GM10847 (cell line): ENCODE measurements around the gene TNFRSF4.
A peak's percentile ranks its signal among the peaks of the same experiment; 100 is the strongest.

Experiments used
- POLR2A ChIP-seq: IDR thresholded peaks from 2 replicates; pipeline ENCODE4 v1.6.1; 2011; ENCODE audit not compliant: insufficient read length; ENCODE audit errors: extremely low read depth

The TNFRSF4 gene

GRCh38 chr1:1213345-1214265 is at the start of gene TNFRSF4:
Gene TNFRSF4, minus strand, starts transcription at chr1:1214153. Its CDS starts 26 bp downstream, at chr1:1214127.
- no peak for TF ChIP-seq POLR2A

GRCh38 chr1:1262758-1263157 is 48.8 kb upstream of the TNFRSF4 start:
- no peak for TF ChIP-seq POLR2A

- no peak for TF ChIP-seq POLR2A
Measured at GRCh38 chr1:1262071-1262470, 48.1 kb upstream of the TNFRSF4 start.

GRCh38 chr1:1260843-1261560 is 47.0 kb upstream of the TNFRSF4 start:
- no peak for TF ChIP-seq POLR2A

- no peak for TF ChIP-seq POLR2A
Measured at GRCh38 chr1:1259951-1260600, 46.1 kb upstream of the TNFRSF4 start.

- TF ChIP-seq POLR2A = no peak
Measured at GRCh38 chr1:1259540-1259939, 45.6 kb upstream of the TNFRSF4 start.

- no peak for TF ChIP-seq POLR2A
Measured at GRCh38 chr1:1259119-1259488, 45.2 kb upstream of the TNFRSF4 start.

GRCh38 chr1:1256956-1257871 is 43.3 kb upstream of the TNFRSF4 start:
- TF ChIP-seq POLR2A = no peak

- TF ChIP-seq POLR2A = no peak
Measured at GRCh38 chr1:1255611-1256010, 41.7 kb upstream of the TNFRSF4 start.

- TF ChIP-seq POLR2A = no peak
Measured at GRCh38 chr1:1255078-1255477, 41.1 kb upstream of the TNFRSF4 start.

- TF ChIP-seq POLR2A = no peak
Measured at GRCh38 chr1:1254667-1254998, 40.7 kb upstream of the TNFRSF4 start.

GRCh38 chr1:1253972-1254666 is 40.2 kb upstream of the TNFRSF4 start:
- no peak for TF ChIP-seq POLR2A

GRCh38 chr1:1253314-1253713 is 39.4 kb upstream of the TNFRSF4 start:
- no peak for TF ChIP-seq POLR2A

- peak; percentile 26 for TF ChIP-seq POLR2A
Measured at GRCh38 chr1:1250786-1251284, 36.9 kb upstream of the TNFRSF4 start.
